PC-9 (cell line): ENCODE measurements around the gene LRRC4C. TPM values are rescaled to one million over a fixed set of nuclear protein-coding genes. Genes with fewer than 3 reads are reported as not detected.

Source experiments
- BruUV-seq: library from RNA; stranded (reverse); fragments of 400-500 nt; replicated peaks from 2 replicates; lab custom pipeline; 2021; lab: Mats Ljungman, UMichigan
- CTCF ChIA-PET: fragments of 300-600 bp; sonication (Branson Sonifier 250); formaldehyde crosslinking; loops from one replicate; lab custom pipeline; 2022; ENCODE audit warnings: antibody characterized with exemption; lab: Charles Lee
- POLR2A ChIA-PET: fragments of 300-600 bp; sonication (Branson Sonifier 250); formaldehyde crosslinking; loops from one replicate; lab custom pipeline; 2022; ENCODE audit warnings: antibody characterized with exemption; ENCODE audit not compliant: unreplicated experiment; lab: Charles Lee
- DNase-seq, 2 experiments: peaks; one replicate each; pipeline versions ENCODE4 v3.0.0 to v3.0.0-alpha.2; 2015 to 2022; ENCODE audit warnings: mixed read lengths in 1 of 2
- H2AFZ ChIP-seq: fragments of 200-600 bp; sonication (generic); 2 replicates; pipeline ENCODE4 v1.8.1; 2017; ENCODE audit warnings: antibody characterized with exemption
- H3F3A ChIP-seq: fragments of 200-600 bp; sonication (generic); 2 replicates; pipeline ENCODE4 v1.8.1; 2017; ENCODE audit warnings: antibody characterized with exemption, mild to moderate bottlenecking, low read depth; ENCODE audit not compliant: insufficient read depth
- H3K27ac ChIP-seq: fragments of 200-600 bp; sonication (generic); 2 replicates; pipeline ENCODE4 v1.6.1; 2016; ENCODE audit warnings: mixed run types
- H3K27me3 ChIP-seq: fragments of 200-600 bp; sonication (generic); 2 replicates; pipeline ENCODE4 v1.6.1; 2016; ENCODE audit warnings: low read depth, mixed run types; ENCODE audit not compliant: insufficient read depth
- H3K36me3 ChIP-seq: fragments of 200-600 bp; sonication (generic); 2 replicates; pipeline ENCODE4 v1.6.1; 2016; ENCODE audit warnings: low read depth, mixed run types
- H3K4me1 ChIP-seq: fragments of 200-600 bp; sonication (generic); replicated peaks from 2 replicates; pipeline ENCODE4 v1.6.1; 2016; ENCODE audit warnings: mixed run types; ENCODE audit not compliant: insufficient read depth
- H3K4me2 ChIP-seq: fragments of 200-600 bp; sonication (generic); 2 replicates; pipeline ENCODE4 v1.6.1; 2017; ENCODE audit warnings: mixed run types
- H3K4me3 ChIP-seq: fragments of 200-600 bp; sonication (generic); 2 replicates; pipeline ENCODE4 v1.6.1; 2016; ENCODE audit warnings: mixed run types
- H3K79me2 ChIP-seq: fragments of 200-600 bp; sonication (generic); 2 replicates; pipeline ENCODE4 v1.6.1; 2017; ENCODE audit warnings: low read depth, mixed run types
- H3K9me2 ChIP-seq: fragments of 200-600 bp; sonication (generic); 2 replicates; pipeline ENCODE4 v1.8.1; 2017; ENCODE audit warnings: mild to moderate bottlenecking; ENCODE audit not compliant: insufficient read depth
- H3K9me3 ChIP-seq: fragments of 200-600 bp; sonication (generic); 2 replicates; pipeline ENCODE4 v1.8.1; 2016; ENCODE audit warnings: low read depth; ENCODE audit not compliant: insufficient read depth
- H4K20me1 ChIP-seq: fragments of 200-600 bp; sonication (generic); 2 replicates; pipeline ENCODE4 v1.8.1; 2017; ENCODE audit not compliant: insufficient read depth
- CTCF ChIP-seq: fragments of 200-600 bp; sonication (generic); conservative IDR thresholded peaks from 2 replicates; pipeline ENCODE4 v1.6.1; 2017; ENCODE audit warnings: mixed run types, antibody characterized with exemption, mild to moderate bottlenecking, moderate library complexity
- EZH2 ChIP-seq: fragments of 200-600 bp; sonication (generic); IDR thresholded peaks from 2 replicates; pipeline ENCODE4 v1.8.0; 2017; ENCODE audit warnings: antibody characterized with exemption, low read depth
- intact Hi-C: fragments of 100-400 bp; cut with micrococcal nuclease; formaldehyde crosslinking; loops from one replicate; pipeline ENCODE4 v1.10.0; 2022; ENCODE audit not compliant: unreplicated experiment
- total RNA-seq: library from RNA; stranded (reverse); gene quantifications from 2 replicates; pipeline ENCODE4 v1.2.3, GENCODE V29; 2021

LRRC4C gene
- total RNA-seq, 1 experiment from 2014 or later, result not detected

- H3K4me1 ChIP-seq, result no peaks in the 10 kb centered on the region
- POLR2A ChIA-PET, result no interaction called here
These were observed 213.1 kb downstream of the LRRC4C start for GRCh38 chr11:41246399-41246745.

GRCh38 chr11:41245704-41246398, 213.6 kb downstream of the LRRC4C start:
- CTCF ChIA-PET, result no interaction called here
- Histone ChIP-seq H3K27ac (no peak overlapping the region), H2AFZ (no peak overlapping the region), H3K4me3 (no peak overlapping the region), H3K4me1 (no peaks in the 10 kb centered on the region), H3F3A (no peaks in the 10 kb centered on the region), H3K36me3 (no peaks in the 10 kb centered on the region), H3K9me3 (no peaks in the 10 kb centered on the region), H3K4me2 (no peak overlapping the region), H3K27me3 (no peaks in the 10 kb centered on the region), H4K20me1 (no peaks in the 10 kb centered on the region; the same call in 1 of the 2 replicates), H3K79me2 (no peaks in the 10 kb centered on the region), H3K9me2 (no peaks in the 10 kb centered on the region)
- BruUV-seq, result no TSS peak
- POLR2A ChIA-PET, result no interaction called here
- TF ChIP-seq EZH2, result no peak
- intact Hi-C loops, result no loop called here
- DNase-seq, result no peak

More at GRCh38 chr11:41246399-41246745, 213.1 kb downstream of the LRRC4C start:
- TF ChIP-seq CTCF (no peak), EZH2 (no peak)
- Histone ChIP-seq H3K36me3 (no peaks in the 10 kb centered on the region), H3K4me2 (no peak overlapping the region), H4K20me1 (no peaks in the 10 kb centered on the region; the same call in 1 of the 2 replicates), H2AFZ (no peak overlapping the region), H3K79me2 (no peaks in the 10 kb centered on the region), H3K9me3 (no peaks in the 10 kb centered on the region), H3K9me2 (no peaks in the 10 kb centered on the region), H3K27ac (no peak overlapping the region), H3K4me3 (no peak overlapping the region), H3F3A (no peaks in the 10 kb centered on the region), H3K27me3 (no peaks in the 10 kb centered on the region)
- DNase-seq, result no peak
- intact Hi-C loops, result no loop called here
- CTCF ChIA-PET, result no interaction called here
- BruUV-seq, result no TSS peak

- Histone ChIP-seq H3K36me3 (no peaks in the 10 kb centered on the region), H2AFZ (no peak overlapping the region), H3K79me2 (no peaks in the 10 kb centered on the region), H3F3A (no peaks in the 10 kb centered on the region), H3K27ac (no peak overlapping the region), H3K4me3 (no peak overlapping the region), H3K4me1 (no peaks in the 10 kb centered on the region), H3K9me2 (no peaks in the 10 kb centered on the region), H3K9me3 (no peaks in the 10 kb centered on the region), H3K4me2 (no peak overlapping the region), H4K20me1 (no peaks in the 10 kb centered on the region; the same call in 1 of the 2 replicates), H3K27me3 (no peaks in the 10 kb centered on the region)
- CTCF ChIA-PET, result no interaction called here
- intact Hi-C loops, result no loop called here
- no peak for TF ChIP-seq CTCF
- TF ChIP-seq EZH2, result no peak
- no TSS peak for BruUV-seq
- POLR2A ChIA-PET, result no interaction called here
- DNase-seq, result no peak
These were observed 214.3 kb downstream of the LRRC4C start for GRCh38 chr11:41245184-41245583.

- Histone ChIP-seq H3K4me1 (no peaks in the 10 kb centered on the region), H3K4me3 (no peak overlapping the region), H3F3A (no peaks in the 10 kb centered on the region), H3K4me2 (no peak overlapping the region), H3K27me3 (no peaks in the 10 kb centered on the region), H2AFZ (no peak overlapping the region), H3K9me3 (no peaks in the 10 kb centered on the region), H3K9me2 (no peaks in the 10 kb centered on the region), H4K20me1 (no peaks in the 10 kb centered on the region), H3K79me2 (no peaks in the 10 kb centered on the region), H3K36me3 (no peaks in the 10 kb centered on the region), H3K27ac (no peak overlapping the region)
- TF ChIP-seq CTCF, result no peak
- no peak for TF ChIP-seq EZH2
- ChIA-PET POLR2A (no interaction called here), CTCF (no interaction called here)
- BruUV-seq, result no TSS peak
- intact Hi-C loops, result no loop called here
- DNase-seq, result no peak
These were observed 222.1 kb downstream of the LRRC4C start for GRCh38 chr11:41237382-41237781.
